IgD-negative memory B cell (primary cell): Measurements from ENCODE around the gene PRAC1. TPM values are rescaled to one million over a fixed set of nuclear protein-coding genes. Genes with fewer than 3 reads are reported as not detected.

Experiments
- H3K27ac Mint-ChIP-seq, 3 donors: one replicate each; pipeline ENCODE4 v1.8.0; 2020 to 2022; ENCODE audit warnings: mild to moderate bottlenecking in 3 of 3, mixed read lengths in 3 of 3, moderate library complexity in 1 of 3
- H3K27me3 Mint-ChIP-seq: one replicate; pipeline ENCODE4 v1.8.0; 2021; ENCODE audit warnings: mixed read lengths
- H3K36me3 Mint-ChIP-seq: one replicate; pipeline ENCODE4 v1.8.0; 2020; ENCODE audit warnings: mild to moderate bottlenecking, mixed read lengths
- H3K4me1 Mint-ChIP-seq, 3 donors: one replicate each; pipeline ENCODE4 v1.8.0; 2020 to 2022; ENCODE audit warnings: mixed read lengths in 3 of 3, mild to moderate bottlenecking in 1 of 3
- H3K4me3 Mint-ChIP-seq, 4 donors: one replicate each; pipeline ENCODE4 v1.8.0; 2020 to 2022; ENCODE audit warnings: mild to moderate bottlenecking in 4 of 4, mixed read lengths in 4 of 4, moderate library complexity in 3 of 4
- H3K9me3 Mint-ChIP-seq, 3 donors: one replicate each; pipeline ENCODE4 v1.8.0; 2020 to 2021; ENCODE audit warnings: mixed read lengths in 3 of 3, mild to moderate bottlenecking in 1 of 3
- polyA plus RNA-seq: library from polyadenylated mRNA; unstranded; fragments of 300-500 nt; fragmentation: Illumina TruSeq; gene quantifications from one replicate; pipeline ENCODE4 v1.2.3, GENCODE V29; 2021

The PRAC1 gene
- polyA plus RNA-seq, 1 donor from 2014 or later, result not detected

GRCh38 chr17:48751733-48752398 is 29.5 kb upstream of the PRAC1 start:
- Mint-ChIP-seq H3K27me3 (peaks cover 62% of the 10 kb centered on the region), H3K4me1 (peaks cover 0 to 17% (median 9%) of the 10 kb centered on the region in 3 donors), H3K4me3 (peak overlapping the region in 2 of 4 donors; percentile 16 to 58), H3K9me3 (peaks cover 0 to 9% (median 0%) of the 10 kb centered on the region in 3 donors), H3K27ac (peak overlapping the region; percentile 34 to 74 (median 71)), H3K36me3 (peaks cover 1% of the 10 kb centered on the region)

- Mint-ChIP-seq H3K4me3 (peak overlapping the region in 1 of 4 donors; percentile 16), H3K27ac (peak overlapping the region in 1 of 3 donors; percentile 74)
Measured at GRCh38 chr17:48751172-48751571, 28.9 kb upstream of the PRAC1 start.

GRCh38 chr17:48749621-48750553 is 27.6 kb upstream of the PRAC1 start:
- peaks cover 0 to 9% (median 0%) of the 10 kb centered on the region in 3 donors for H3K9me3 Mint-ChIP-seq
- peak overlapping the region in 1 of 4 donors; percentile 12 for H3K4me3 Mint-ChIP-seq
- no peaks in the 10 kb centered on the region for H3K36me3 Mint-ChIP-seq
- H3K4me1 Mint-ChIP-seq, result peaks cover 3 to 20% (median 19%) of the 10 kb centered on the region in 3 donors
- peak overlapping the region; percentile 39 to 84 (median 64) for H3K27ac Mint-ChIP-seq
- peaks cover 67% of the 10 kb centered on the region for H3K27me3 Mint-ChIP-seq

More at GRCh38 chr17:48751172-48751571, 28.9 kb upstream of the PRAC1 start:
- Mint-ChIP-seq H3K9me3 (peaks cover 0 to 9% (median 0%) of the 10 kb centered on the region in 3 donors), H3K36me3 (peaks cover 1% of the 10 kb centered on the region), H3K4me1 (peaks cover 0 to 20% (median 13%) of the 10 kb centered on the region in 3 donors), H3K27me3 (peaks cover 67% of the 10 kb centered on the region)

- Mint-ChIP-seq H3K27me3 (peaks cover 64% of the 10 kb centered on the region), H3K4me1 (peaks cover 3 to 20% (median 16%) of the 10 kb centered on the region in 3 donors), H3K27ac (peak overlapping the region; percentile 6 to 84 (median 64)), H3K9me3 (peaks cover 0 to 7% (median 0%) of the 10 kb centered on the region in 3 donors), H3K36me3 (no peaks in the 10 kb centered on the region), H3K4me3 (peak overlapping the region in 1 of 4 donors; percentile 12)
Measured at GRCh38 chr17:48748718-48749566, 26.6 kb upstream of the PRAC1 start.

GRCh38 chr17:48747445-48748363 is 25.4 kb upstream of the PRAC1 start:
- Mint-ChIP-seq H3K36me3 (no peaks in the 10 kb centered on the region), H3K27me3 (peaks cover 64% of the 10 kb centered on the region), H3K27ac (peak overlapping the region in 2 of 3 donors; percentile 46 to 58), H3K4me1 (peaks cover 3 to 12% (median 8%) of the 10 kb centered on the region in 3 donors), H3K9me3 (peaks cover 0 to 7% (median 0%) of the 10 kb centered on the region in 3 donors), H3K4me3 (no peak overlapping the region)

GRCh38 chr17:48746916-48747444 is 24.7 kb upstream of the PRAC1 start:
- Mint-ChIP-seq H3K4me1 (peaks cover 3 to 12% (median 7%) of the 10 kb centered on the region in 3 donors), H3K27me3 (peaks cover 63% of the 10 kb centered on the region), H3K36me3 (no peaks in the 10 kb centered on the region), H3K27ac (peak overlapping the region; percentile 41 to 79 (median 59)), H3K4me3 (peak overlapping the region in 2 of 4 donors; percentile 39 to 66), H3K9me3 (peaks cover 0 to 7% (median 0%) of the 10 kb centered on the region in 3 donors)

- Mint-ChIP-seq H3K27me3 (peaks cover 65% of the 10 kb centered on the region), H3K27ac (peak overlapping the region in 2 of 3 donors; percentile 64 to 79), H3K36me3 (no peaks in the 10 kb centered on the region), H3K4me3 (peak overlapping the region in 1 of 4 donors; percentile 66), H3K4me1 (peaks cover 3 to 12% (median 5%) of the 10 kb centered on the region in 3 donors), H3K9me3 (peaks cover 0 to 12% (median 2%) of the 10 kb centered on the region in 3 donors)
Measured at GRCh38 chr17:48745381-48746275, 23.3 kb upstream of the PRAC1 start.

GRCh38 chr17:48740537-48740936 is 18.2 kb upstream of the PRAC1 start:
- H3K4me1 Mint-ChIP-seq, result peaks cover 1 to 8% (median 4%) of the 10 kb centered on the region in 3 donors
- H3K4me3 Mint-ChIP-seq, result no peak overlapping the region
- peaks cover 80% of the 10 kb centered on the region for H3K27me3 Mint-ChIP-seq
- H3K9me3 Mint-ChIP-seq, result peaks cover 0 to 15% (median 2%) of the 10 kb centered on the region in 3 donors
- H3K36me3 Mint-ChIP-seq, result no peaks in the 10 kb centered on the region
- peak overlapping the region in 1 of 3 donors; percentile 53 for H3K27ac Mint-ChIP-seq

GRCh38 chr17:48738803-48739526 is 16.6 kb upstream of the PRAC1 start:
- Mint-ChIP-seq H3K27ac (peak overlapping the region in 2 of 3 donors; percentile 65 to 86), H3K4me3 (peak overlapping the region in 1 of 4 donors; percentile 22), H3K4me1 (peaks cover 0 to 7% (median 6%) of the 10 kb centered on the region in 3 donors), H3K9me3 (peaks cover 0 to 15% (median 2%) of the 10 kb centered on the region in 3 donors), H3K27me3 (peaks cover 88% of the 10 kb centered on the region), H3K36me3 (no peaks in the 10 kb centered on the region)

GRCh38 chr17:48738424-48738802 is 16.1 kb upstream of the PRAC1 start:
- Mint-ChIP-seq H3K27me3 (peaks cover 88% of the 10 kb centered on the region), H3K4me1 (peaks cover 2 to 13% (median 6%) of the 10 kb centered on the region in 3 donors), H3K9me3 (peaks cover 0 to 15% (median 2%) of the 10 kb centered on the region in 3 donors), H3K27ac (peak overlapping the region in 2 of 3 donors; percentile 10 to 65), H3K4me3 (peak overlapping the region in 1 of 4 donors; percentile 33), H3K36me3 (no peaks in the 10 kb centered on the region)

- peaks cover 6 to 19% (median 8%) of the 10 kb centered on the region in 3 donors for H3K4me1 Mint-ChIP-seq
- H3K4me3 Mint-ChIP-seq, result no peak overlapping the region
- H3K36me3 Mint-ChIP-seq, result no peaks in the 10 kb centered on the region
- peak overlapping the region in 1 of 3 donors; percentile 57 for H3K27ac Mint-ChIP-seq
- H3K9me3 Mint-ChIP-seq, result peaks cover 0 to 15% (median 2%) of the 10 kb centered on the region in 3 donors
- peaks cover 87% of the 10 kb centered on the region for H3K27me3 Mint-ChIP-seq
Measured at GRCh38 chr17:48737330-48738043, 15.2 kb upstream of the PRAC1 start.
